HepG2 (cell line): ENCODE results near the gene NPW. TPM values are rescaled to one million over a fixed set of nuclear protein-coding genes. Genes with fewer than 3 reads are reported as not detected.

Experiments
- ATAC-seq: fragments of 200-7000 bp; cut with Tn5 transposase; 3 replicates; pipeline ENCODE4 v1.9.1; 2020; ENCODE audit warnings: mild to moderate bottlenecking, moderate library complexity
- BruUV-seq: library from RNA; stranded (reverse); fragments of 400-500 nt; replicated peaks from 2 replicates; lab custom pipeline; 2021; lab: Mats Ljungman, UMichigan
- CTCF ChIA-PET: fragments of 300-600 bp; formaldehyde crosslinking; extraction: SDS; loops from one replicate; lab custom pipeline; 2021; ENCODE audit warnings: low total read pairs, inconsistent platforms, low intra/inter-chr PET ratio; lab: Yijun Ruan, JAX
- POLR2A ChIA-PET: fragments of 350-600 bp; sonication (Branson Sonifier 250); formaldehyde crosslinking; loops from one replicate; lab custom pipeline; 2020; ENCODE audit warnings: antibody characterized with exemption, inconsistent platforms; lab: Yijun Ruan, JAX
- DNase-seq: peaks from one replicate; pipeline ENCODE4 v3.0.0-alpha.2; 2015; ENCODE audit warnings: low spot score
- FAIRE-seq: peaks from 3 replicates; lab custom pipeline; 2011; peaks lifted over from hg19 to GRCh38; lab: Jason Lieb, UNC
- H2AFZ ChIP-seq: one replicate; pipeline ENCODE4 v1.6.1; 2011; ENCODE audit warnings: low read length, inconsistent platforms
- H3K27ac ChIP-seq: fragments of 300-600 bp; 3 replicates; pipeline ENCODE4 v1.8.0; 2011; ENCODE audit warnings: mixed run types, mild to moderate bottlenecking, mixed read lengths, low read length, inconsistent platforms; ENCODE audit not compliant: insufficient read depth; ENCODE audit errors: extremely low read length
- H3K27me3 ChIP-seq, 2 experiments: fragments of 200-600 bp in 1 of 2; 2 replicates in 1 of 2; 3 replicates in 1 of 2; pipeline versions ENCODE4 v1.6.0 to v1.8.0; 2011; ENCODE audit warnings: low read length in 2 of 2, mild to moderate bottlenecking in 2 of 2, moderate library complexity in 2 of 2, inconsistent platforms in 1 of 2; ENCODE audit not compliant: insufficient read depth in 2 of 2, control insufficient read depth in 1 of 2
- H3K36me3 ChIP-seq, 2 experiments: fragments of 200-600 bp in 1 of 2; replicated peaks in 1 of 2; 2 replicates in 1 of 2; 3 replicates in 1 of 2; pipeline versions ENCODE4 v1.5.1 to v1.8.0; 2011; ENCODE audit warnings: low read length in 2 of 2, inconsistent platforms in 1 of 2; ENCODE audit not compliant: insufficient read depth in 2 of 2, control insufficient read depth in 1 of 2
- H3K4me1 ChIP-seq: 2 replicates; pipeline ENCODE4 v1.5.1; 2012; ENCODE audit warnings: low read length, inconsistent platforms; ENCODE audit not compliant: insufficient read depth
- H3K4me2 ChIP-seq: 2 replicates; pipeline ENCODE4 v1.6.0; 2011; ENCODE audit warnings: low read depth, low read length, inconsistent platforms
- H3K4me3 ChIP-seq, 3 experiments: fragments of 200-600 bp in 1 of 3; sonication (generic), shearing (Covaris generic) in 1 of 3; replicated peaks in 1 of 3; 2 replicates each; pipeline ENCODE4 v1.5.1; 2011 to 2016; ENCODE audit warnings: low read length in 3 of 3, inconsistent platforms in 2 of 3, low read depth in 2 of 3, mild to moderate bottlenecking in 2 of 3, control low read depth in 1 of 3, mixed read lengths in 1 of 3; ENCODE audit not compliant: insufficient read depth in 1 of 3
- H3K79me2 ChIP-seq: one replicate; pipeline ENCODE4 v1.6.1; 2011; ENCODE audit warnings: low read length, inconsistent platforms; ENCODE audit not compliant: insufficient read depth
- H3K9ac ChIP-seq: 2 replicates; pipeline ENCODE4 v1.6.0; 2011; ENCODE audit warnings: mild to moderate bottlenecking, low read depth, low read length, inconsistent platforms; ENCODE audit not compliant: insufficient read depth
- H3K9me3 ChIP-seq: 2 replicates; pipeline ENCODE4 v1.5.1; 2012; ENCODE audit warnings: mild to moderate bottlenecking, low read length
- H4K20me1 ChIP-seq: 2 replicates; pipeline ENCODE4 v1.6.0; 2011; ENCODE audit warnings: inconsistent platforms, mild to moderate bottlenecking, low read length, moderate library complexity; ENCODE audit not compliant: insufficient read depth
- AGO2 ChIP-seq: fragments of 200-400 bp; formaldehyde crosslinking; optimal IDR thresholded peaks from 2 replicates; pipeline ENCODE3; 2017; ENCODE audit warnings: mild to moderate bottlenecking, low read depth, low read length, moderate library complexity
- FOXJ3 ChIP-seq: sonication (generic); formaldehyde crosslinking; IDR thresholded peaks from 2 replicates; pipeline ENCODE4 v1.4.0; 2020; ENCODE audit warnings: missing genetic modification reagents, mild to moderate bottlenecking, borderline replicate concordance
- RBFOX2 ChIP-seq: fragments of 200-400 bp; formaldehyde crosslinking; IDR thresholded peaks from 2 replicates; pipeline ENCODE4 v1.6.1; 2017; ENCODE audit warnings: low read depth, mild to moderate bottlenecking, low read length
- ZMYM4 ChIP-seq: sonication (generic); formaldehyde crosslinking; IDR thresholded peaks from 2 replicates; pipeline ENCODE4 v1.8.1; 2023; ENCODE audit warnings: mild to moderate bottlenecking, missing genetic modification reagents
- ZNF138 ChIP-seq: sonication (generic); formaldehyde crosslinking; IDR thresholded peaks from 2 replicates; pipeline ENCODE4 v1.5.0; 2020; ENCODE audit warnings: mild to moderate bottlenecking, low read depth, missing genetic modification reagents
- ZNF570 ChIP-seq: sonication (generic); formaldehyde crosslinking; IDR thresholded peaks from 2 replicates; pipeline ENCODE4 v1.4.0; 2020; ENCODE audit warnings: mild to moderate bottlenecking, missing genetic modification reagents, borderline replicate concordance
- WGBS: methylation state at CpG from one replicate; pipeline ENCODE4 v1.1.6; 2017; ENCODE audit warnings: low lambda C conversion rate; 5-methylcytosine and 5-hydroxymethylcytosine counted together
- in situ Hi-C: cut with HindIII; loops from 2 replicates; pipeline ENCODE4 v1.10.0; 2017; ENCODE audit warnings: low pct_unique_long_range_greater_than_20kb; ENCODE audit not compliant: extremely low pct_ligation_motif_present
- intact Hi-C: fragments of 100-400 bp; cut with micrococcal nuclease; formaldehyde crosslinking; loops from one replicate; pipeline ENCODE4 v1.10.0; 2022; ENCODE audit not compliant: unreplicated experiment
- polyA plus RNA-seq, 8 experiments: library from polyadenylated mRNA; depleted of rRNA in 3 of 8; stranded (reverse) in 7 of 8; unstranded in 1 of 8; fragments of >200 nt; fragmentation: Illumina TruSeq in 4 of 8; extraction: Trizol in 4 of 8; gene quantifications; 2 replicates each; pipeline versions ENCODE4 v1.2.1 to v1.2.3, GENCODE V29; 2011 to 2016; ENCODE audit warnings: low read depth in 4 of 8, missing spikeins in 1 of 8, mixed read lengths in 1 of 8; ENCODE audit not compliant: insufficient read depth in 1 of 8
- total RNA-seq, 5 experiments: library from RNA; depleted of rRNA; stranded (reverse); fragments of >200 nt; fragmentation: Illumina TruSeq; extraction: Trizol; gene quantifications; 2 replicates each; pipeline ENCODE4 v1.2.3, GENCODE V29; 2016; ENCODE audit warnings: low read depth in 1 of 5

NPW gene
- total and polyA plus RNA-seq, 2 of the 13 experiments (the other 11 are each of a cell fraction or from before 2014, with no cell fraction given): 0.24 to 0.97 TPM

DNA sequence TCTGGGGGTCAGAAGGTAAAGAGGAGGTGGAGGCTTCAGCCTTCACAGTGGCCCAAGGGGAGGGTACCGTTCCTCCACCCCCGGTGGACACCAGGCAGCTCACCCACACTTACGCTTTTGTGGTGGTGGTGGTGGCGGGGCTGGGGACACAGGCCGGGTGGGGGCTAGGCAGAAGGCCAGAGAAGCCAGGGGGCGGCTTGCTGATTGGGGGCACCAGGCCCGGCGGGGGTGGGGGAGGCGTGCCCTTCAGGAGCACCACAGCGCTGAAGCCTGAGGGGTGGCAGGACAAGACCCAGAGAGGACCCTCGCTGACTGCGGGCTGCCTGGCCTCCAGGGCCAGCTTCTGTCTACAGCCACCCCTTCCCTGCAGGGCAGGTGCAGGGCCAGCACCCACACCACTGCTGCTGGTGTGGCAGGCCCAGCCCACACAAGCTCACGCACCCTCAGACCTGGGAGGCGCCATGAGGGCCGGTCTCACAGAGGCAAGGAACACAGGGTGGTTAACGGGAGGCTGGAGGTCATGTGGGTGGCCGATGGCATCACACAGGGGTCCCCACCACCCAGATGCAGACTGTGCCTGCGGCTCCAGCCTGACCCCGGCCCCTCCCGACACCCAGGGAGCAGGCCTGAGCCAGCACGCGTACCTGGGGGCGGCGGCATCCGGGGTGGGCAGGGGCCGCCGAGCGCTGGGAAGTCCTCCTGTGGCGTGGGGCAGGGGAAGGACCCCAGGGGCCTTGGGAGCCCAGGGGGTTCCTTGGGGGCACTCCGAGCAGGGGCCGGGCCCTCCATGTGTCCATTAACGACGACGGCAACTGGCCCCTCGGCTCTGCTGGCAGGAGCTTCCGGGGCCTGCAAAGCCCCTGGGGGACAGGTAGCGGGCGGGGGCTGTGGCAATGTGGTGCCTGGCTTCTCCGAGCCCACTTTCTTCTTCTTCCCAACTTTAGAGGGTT lies 20.5 kb upstream of the NPW start:
- DNase-seq (no peak), ATAC-seq (no peak), FAIRE-seq (no peak)
- H3K36me3 ChIP-seq: peaks cover 29 to 45% of the 10 kb centered on the region in 2 experiments
- no peak overlapping the region for H3K27ac ChIP-seq
- H3K9me3 ChIP-seq: no peaks in the 10 kb centered on the region
- WGBS: 99% methylated on average over 22 of the region's 39 CpGs
- peaks cover 5% of the 10 kb centered on the region for H3K4me1 ChIP-seq
- TF ChIP-seq FOXJ3 (CRISPR knock-in tag) (no peak), RBFOX2 (0 out of 2 replicates have a peak, but pooled peaks have one; percentile 34), AGO2 (peak; percentile 18), ZMYM4 (CRISPR knock-in tag) (no peak), ZNF138 (CRISPR knock-in tag) (no peak), ZNF570 (CRISPR knock-in tag) (no peak)
- intact Hi-C loops (no loop called here), in situ Hi-C loops (no loop called here)
- peaks cover 3% of the 10 kb centered on the region for H3K79me2 ChIP-seq
- peaks cover 5% of the 10 kb centered on the region; the same call in 1 of the 2 replicates for H4K20me1 ChIP-seq
- BruUV-seq: no TSS peak
- no peak overlapping the region for H3K4me3 ChIP-seq
- no peak overlapping the region for H3K4me2 ChIP-seq
- ChIA-PET CTCF (no interaction called here), POLR2A (interaction anchor here (1.3 to 2.3 kb wide), 2 partner anchors 10 to 35 kb away, joined by 3 to 6 read pairs; partner anchors contain the start of gene RPS2)
- no peak overlapping the region for H3K9ac ChIP-seq
- no peaks in the 10 kb centered on the region for H3K27me3 ChIP-seq
- no peak overlapping the region for H2AFZ ChIP-seq
